Natural killer cell (primary cell): ENCODE results near the gene RNASE13. TPM values are rescaled to one million over a fixed set of nuclear protein-coding genes. Genes with fewer than 3 reads are reported as not detected.

Experiments used
- ATAC-seq, 3 donors: fragments of 150-1000 bp in 2 of 3; fragments of 200-7000 bp in 1 of 3; cut with Tn5 transposase; 1 replicate in 1 of 3; 2 replicates in 2 of 3; pipeline ENCODE4 v1.10.0; 2021; ENCODE audit warnings: mild to moderate bottlenecking in 2 of 3, moderate library complexity in 2 of 3
- DNase-seq, 2 donors: peaks; one replicate each; pipeline versions ENCODE4 v3.0.0 to v3.0.0-alpha.2; 2013 to 2021; ENCODE audit warnings: mixed read lengths in 1 of 2
- H3K27ac ChIP-seq: one replicate; pipeline ENCODE4 v1.5.1; 2013; ENCODE audit warnings: mild to moderate bottlenecking, low read length
- H3K27me3 ChIP-seq: one replicate; pipeline ENCODE4 v1.6.1; 2013; ENCODE audit warnings: low read length; ENCODE audit not compliant: control insufficient read depth, insufficient read depth
- H3K36me3 ChIP-seq: one replicate; pipeline ENCODE4 v1.6.1; 2013; ENCODE audit warnings: low read length; ENCODE audit not compliant: control insufficient read depth, insufficient read depth
- H3K4me1 ChIP-seq: one replicate; pipeline ENCODE4 v1.6.1; 2013; ENCODE audit warnings: low read length; ENCODE audit not compliant: control insufficient read depth, insufficient read depth
- H3K4me3 ChIP-seq: one replicate; pipeline ENCODE4 v1.5.1; 2013; ENCODE audit warnings: low read length
- H3K9me3 ChIP-seq: one replicate; pipeline ENCODE4 v1.6.1; 2013; ENCODE audit warnings: low read length; ENCODE audit not compliant: control insufficient read depth, insufficient read depth
- H3K27ac Mint-ChIP-seq, 2 donors: one replicate each; pipeline ENCODE4 v1.8.0; 2022; ENCODE audit warnings: mild to moderate bottlenecking in 2 of 2, mixed read lengths in 2 of 2, moderate library complexity in 1 of 2
- H3K27me3 Mint-ChIP-seq, 2 donors: one replicate each; pipeline ENCODE4 v1.8.0; 2022; ENCODE audit warnings: low read depth in 2 of 2, mixed read lengths in 2 of 2
- H3K36me3 Mint-ChIP-seq: one replicate; pipeline ENCODE4 v1.8.0; 2022; ENCODE audit warnings: mixed read lengths
- H3K4me1 Mint-ChIP-seq, 2 donors: one replicate each; pipeline ENCODE4 v1.8.0; 2022; ENCODE audit warnings: mixed read lengths in 2 of 2
- H3K4me3 Mint-ChIP-seq: one replicate; pipeline ENCODE4 v1.8.0; 2022; ENCODE audit warnings: mild to moderate bottlenecking, moderate library complexity, mixed read lengths
- H3K9me3 Mint-ChIP-seq, 2 donors: one replicate each; pipeline ENCODE4 v1.8.0; 2022; ENCODE audit warnings: mixed read lengths in 2 of 2
- CTCF ChIP-seq: fragments of 200-600 bp; IDR thresholded peaks from one replicate; pipeline ENCODE4 v1.8.0; 2022; ENCODE audit warnings: antibody characterized with exemption
- WGBS: methylation state at CpG from one replicate; pipeline ENCODE4 v1.1.7; 2013; ENCODE audit warnings: missing lambda C conversion rate; ENCODE audit not compliant: insufficient coverage; 5-methylcytosine and 5-hydroxymethylcytosine counted together
- intact Hi-C: fragments of 100-400 bp; cut with micrococcal nuclease; formaldehyde crosslinking; loops from one replicate; pipeline ENCODE4 v1.14.2; 2022
- total RNA-seq, 4 donors: library from RNA; stranded (reverse); fragments of 120-200 nt in 1 of 4; gene quantifications; one replicate each; pipeline versions ENCODE4 v1.2.3 to v1.2.4, GENCODE V29; 2013 to 2022

The RNASE13 gene
- total RNA-seq, 3 donors from 2014 or later (not counting 1 experiment from before 2014, with no cell fraction given) = not detected

GRCh38 chr14:21061347-21061668, 26.7 kb upstream of the RNASE13 start:
- Histone ChIP-seq H3K4me1 (no peaks in the 10 kb centered on the region), H3K27ac (no peak overlapping the region), H3K27me3 (no peaks in the 10 kb centered on the region), H3K4me3 (no peak overlapping the region), H3K36me3 (no peaks in the 10 kb centered on the region), H3K9me3 (no peaks in the 10 kb centered on the region)
- Mint-ChIP-seq H3K4me1 (no peaks in the 10 kb centered on the region), H3K4me3 (no peak overlapping the region), H3K27me3 (peaks cover 39 to 56% of the 10 kb centered on the region in 2 donors), H3K36me3 (no peaks in the 10 kb centered on the region), H3K9me3 (no peaks in the 10 kb centered on the region), H3K27ac (no peak overlapping the region)
- no peak for TF ChIP-seq CTCF
- no peak for ATAC-seq
- 72% methylated on average over 3 of the region's 3 CpGs for WGBS
- intact Hi-C loops = no loop called here
- no peak for DNase-seq

- Mint-ChIP-seq H3K4me1 (no peaks in the 10 kb centered on the region), H3K9me3 (no peaks in the 10 kb centered on the region), H3K27me3 (peaks cover 36 to 51% of the 10 kb centered on the region in 2 donors), H3K36me3 (no peaks in the 10 kb centered on the region), H3K4me3 (no peak overlapping the region), H3K27ac (no peak overlapping the region)
- Histone ChIP-seq H3K9me3 (no peaks in the 10 kb centered on the region), H3K4me1 (no peaks in the 10 kb centered on the region), H3K4me3 (no peak overlapping the region), H3K27me3 (no peaks in the 10 kb centered on the region), H3K36me3 (no peaks in the 10 kb centered on the region), H3K27ac (no peak overlapping the region)
- intact Hi-C loops = no loop called here
- 84% methylated on average over 13 of the region's 13 CpGs for WGBS
- ATAC-seq = no peak
- TF ChIP-seq CTCF = no peak
- DNase-seq = no peak
These were observed 26.2 kb upstream of the RNASE13 start for GRCh38 chr14:21060614-21061346.

GRCh38 chr14:21059842-21060613, 25.4 kb upstream of the RNASE13 start:
- 81% methylated on average over 8 of the region's 8 CpGs for WGBS
- intact Hi-C loops = no loop called here
- Histone ChIP-seq H3K36me3 (no peaks in the 10 kb centered on the region), H3K9me3 (no peaks in the 10 kb centered on the region), H3K4me3 (no peak overlapping the region), H3K27ac (no peak overlapping the region), H3K27me3 (no peaks in the 10 kb centered on the region), H3K4me1 (no peaks in the 10 kb centered on the region)
- ATAC-seq (no peak), DNase-seq (no peak)
- TF ChIP-seq CTCF = no peak
- Mint-ChIP-seq H3K27me3 (peaks cover 29 to 43% of the 10 kb centered on the region in 2 donors), H3K4me1 (no peaks in the 10 kb centered on the region), H3K9me3 (no peaks in the 10 kb centered on the region), H3K27ac (no peak overlapping the region), H3K36me3 (no peaks in the 10 kb centered on the region), H3K4me3 (no peak overlapping the region)
